ENCODE data around the gene CLECL1.
"Not testable (repeated sequence)": the region's sequence is repeated elsewhere in the genome, so short reads cannot be mapped to it uniquely, and the experiment has no call there.

Gene CLECL1

DNA sequence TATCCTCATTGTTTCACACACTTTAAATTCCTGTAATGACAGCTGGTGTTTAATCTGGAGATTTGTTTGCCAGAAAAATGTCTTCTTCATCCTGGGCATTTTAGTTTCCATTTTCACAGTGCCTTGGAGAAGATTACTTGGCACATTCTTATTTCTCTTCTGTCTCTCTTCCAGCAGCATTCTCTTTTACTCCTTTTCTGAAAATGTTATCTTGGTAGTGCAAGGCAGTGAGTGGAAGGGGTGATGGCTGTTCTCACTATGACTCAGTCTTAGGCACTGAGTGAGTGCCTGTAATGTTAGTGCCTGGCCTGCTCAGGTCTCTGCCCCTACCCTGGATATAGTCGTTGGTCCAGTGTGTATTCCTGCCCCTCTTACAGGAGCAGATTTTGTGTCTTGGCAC, 13.1 kb downstream of the CLECL1 start:
- no peak for DNase-seq

DNA sequence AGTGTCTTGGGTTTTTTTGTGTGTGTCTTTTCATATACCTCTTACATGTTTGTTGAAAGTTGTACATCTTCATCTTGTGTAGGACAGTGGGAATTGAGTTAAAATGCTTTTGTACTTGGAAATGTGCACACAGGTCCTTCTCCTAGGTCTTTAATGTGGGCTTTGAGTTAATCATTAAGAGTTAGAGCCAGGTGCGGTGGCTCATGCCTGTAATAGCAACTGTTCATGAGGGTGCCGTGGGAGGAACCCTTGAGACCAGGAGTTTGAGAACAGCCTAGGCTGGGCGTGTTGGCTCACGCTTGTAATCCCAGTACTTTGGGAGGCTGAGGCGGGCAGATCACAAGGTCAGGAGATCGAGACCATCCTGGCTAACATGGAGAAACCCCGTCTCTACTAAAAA, 13.9 kb downstream of the CLECL1 start:
- no peak for DNase-seq

DNA sequence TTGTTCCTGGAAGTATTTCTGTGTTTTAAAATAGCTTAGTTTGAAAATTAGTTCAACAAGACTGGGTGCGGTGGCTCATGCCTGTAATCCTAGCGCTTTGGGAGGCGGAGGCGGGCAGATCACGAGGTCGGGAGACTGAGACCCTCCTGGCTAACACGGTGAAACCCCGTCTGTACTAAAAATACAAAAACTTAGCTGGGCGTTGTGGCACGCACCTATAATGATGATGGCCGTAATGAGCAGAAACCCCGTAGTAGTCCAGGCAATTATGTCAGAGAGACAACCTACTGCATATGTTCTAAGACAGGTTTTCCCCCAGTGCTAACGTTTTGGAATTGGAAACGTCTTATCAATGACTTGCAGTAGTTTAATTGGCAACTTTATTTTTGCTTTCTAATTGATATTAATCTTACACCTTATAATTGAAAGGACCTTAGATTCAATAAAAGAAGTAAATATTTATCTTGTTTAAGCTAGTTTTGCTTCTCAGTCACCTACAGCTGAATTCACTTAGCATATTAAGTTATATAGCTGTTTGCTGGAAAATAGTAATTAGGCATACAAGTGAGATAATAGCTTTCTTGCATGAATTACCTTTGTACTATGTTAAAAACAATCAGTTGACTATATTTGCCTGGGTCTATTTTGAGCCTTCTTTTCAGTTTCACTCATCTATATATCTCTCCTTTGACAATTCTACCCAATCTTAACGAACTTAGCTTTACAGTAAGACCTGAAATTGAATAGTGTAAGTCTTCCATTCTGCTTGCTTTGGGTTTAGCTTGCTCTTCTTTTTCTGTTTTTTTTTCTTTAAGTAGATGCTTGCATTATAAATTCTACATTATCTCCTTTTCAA, 15.6 kb downstream of the CLECL1 start:
- DNase-seq, result no peak

DNA sequence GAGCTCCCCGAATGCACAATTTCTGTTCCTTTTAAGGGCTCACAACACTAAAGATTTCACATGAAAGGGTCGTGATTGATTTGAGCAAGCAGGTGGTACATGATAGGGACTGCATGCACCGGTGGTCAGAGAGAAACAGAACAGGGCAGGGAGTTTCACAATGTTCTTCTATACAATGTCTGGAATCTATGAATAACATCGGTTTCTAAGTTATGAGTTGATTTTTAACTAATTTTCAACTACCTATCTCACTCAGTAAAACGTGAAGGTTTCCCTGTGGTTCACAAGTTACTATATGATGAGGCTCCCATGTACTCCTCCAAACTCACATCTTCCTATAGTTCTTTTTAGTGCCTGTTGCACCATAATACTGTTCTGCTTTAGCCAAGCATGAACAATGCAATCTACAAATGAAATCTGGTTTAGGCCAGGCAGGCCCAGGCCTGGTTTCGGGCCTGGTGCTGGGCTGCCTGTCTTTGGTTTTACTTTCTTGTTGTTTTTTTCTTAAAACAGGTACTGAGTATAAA, 19.8 kb downstream of the CLECL1 start:
- not testable (repeated sequence) for DNase-seq

DNA sequence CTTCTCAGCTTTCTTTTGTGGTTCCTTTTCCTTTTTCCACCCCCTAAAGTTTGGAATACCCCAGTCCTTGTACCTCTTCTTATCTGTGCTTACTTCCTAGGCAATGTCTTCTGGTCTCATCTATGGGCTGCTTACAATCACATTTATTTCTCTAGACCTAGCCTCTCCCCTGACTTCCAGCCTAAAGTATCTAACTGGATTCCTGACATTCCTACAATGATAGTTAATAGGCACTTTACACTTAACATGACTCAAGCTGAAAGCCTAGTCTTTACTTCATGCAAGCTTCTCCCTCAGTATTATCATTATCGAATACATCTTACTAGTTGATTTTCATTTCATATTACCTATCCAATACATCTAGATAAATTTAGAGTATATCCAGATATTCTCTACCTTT, 21.2 kb downstream of the CLECL1 start:
- DNase-seq, result no peak

DNA sequence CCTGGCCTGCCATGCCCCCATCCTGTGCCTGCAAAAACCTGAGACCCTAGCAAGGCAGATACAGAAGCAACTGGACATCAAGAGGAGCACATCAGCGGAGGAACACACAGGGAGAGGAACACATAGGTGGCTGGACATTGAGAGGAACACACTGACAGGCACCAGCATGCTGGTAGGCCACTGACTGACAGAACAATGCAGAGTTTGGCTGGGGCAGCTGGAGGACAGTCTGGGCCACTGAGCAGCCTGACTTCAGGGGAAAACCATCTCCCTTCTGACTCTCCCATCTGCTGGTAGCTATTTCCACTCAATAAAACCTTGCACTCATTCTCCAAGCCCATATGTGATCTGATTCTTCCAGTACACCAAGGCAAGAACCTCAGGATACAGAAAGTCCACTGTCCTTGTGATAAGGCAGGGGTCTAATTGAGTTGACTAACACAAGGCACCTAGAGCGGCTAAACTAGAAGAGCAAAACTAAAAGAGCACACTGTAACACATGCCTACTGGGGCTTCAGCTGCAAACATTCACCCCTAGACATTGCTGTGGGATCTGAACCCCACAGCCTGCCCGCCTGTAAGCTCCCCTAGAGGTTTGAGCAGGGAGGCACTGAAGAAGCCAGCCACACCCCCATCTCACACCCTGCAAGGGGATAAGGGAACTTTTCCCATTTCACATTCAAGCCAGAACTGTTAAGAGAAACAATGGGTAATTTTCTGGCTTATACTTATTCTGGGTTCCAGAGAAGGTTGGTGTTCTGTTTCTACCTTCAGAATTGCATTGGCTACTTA, 22.1 kb downstream of the CLECL1 start:
- no peak for DNase-seq

DNA sequence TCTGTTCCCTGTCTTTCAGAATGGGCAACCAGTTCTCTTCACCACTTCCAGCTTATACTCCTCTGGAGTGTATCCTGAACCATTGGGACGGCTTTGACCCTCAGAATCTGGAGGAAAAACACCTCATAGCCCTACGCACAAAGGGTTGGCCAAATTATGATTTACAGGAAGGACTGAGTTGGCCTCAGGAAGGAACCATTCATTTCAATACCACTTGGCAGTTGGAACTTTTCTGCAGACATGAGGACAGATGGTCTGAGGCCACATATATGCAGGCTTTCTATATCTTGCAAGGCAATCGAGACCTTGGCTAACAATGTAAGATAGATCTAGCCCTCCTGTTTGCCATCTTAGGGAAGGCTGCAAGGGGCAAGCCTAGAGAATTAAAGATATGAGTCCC, 24.0 kb downstream of the CLECL1 start:
- no peak for DNase-seq

DNA sequence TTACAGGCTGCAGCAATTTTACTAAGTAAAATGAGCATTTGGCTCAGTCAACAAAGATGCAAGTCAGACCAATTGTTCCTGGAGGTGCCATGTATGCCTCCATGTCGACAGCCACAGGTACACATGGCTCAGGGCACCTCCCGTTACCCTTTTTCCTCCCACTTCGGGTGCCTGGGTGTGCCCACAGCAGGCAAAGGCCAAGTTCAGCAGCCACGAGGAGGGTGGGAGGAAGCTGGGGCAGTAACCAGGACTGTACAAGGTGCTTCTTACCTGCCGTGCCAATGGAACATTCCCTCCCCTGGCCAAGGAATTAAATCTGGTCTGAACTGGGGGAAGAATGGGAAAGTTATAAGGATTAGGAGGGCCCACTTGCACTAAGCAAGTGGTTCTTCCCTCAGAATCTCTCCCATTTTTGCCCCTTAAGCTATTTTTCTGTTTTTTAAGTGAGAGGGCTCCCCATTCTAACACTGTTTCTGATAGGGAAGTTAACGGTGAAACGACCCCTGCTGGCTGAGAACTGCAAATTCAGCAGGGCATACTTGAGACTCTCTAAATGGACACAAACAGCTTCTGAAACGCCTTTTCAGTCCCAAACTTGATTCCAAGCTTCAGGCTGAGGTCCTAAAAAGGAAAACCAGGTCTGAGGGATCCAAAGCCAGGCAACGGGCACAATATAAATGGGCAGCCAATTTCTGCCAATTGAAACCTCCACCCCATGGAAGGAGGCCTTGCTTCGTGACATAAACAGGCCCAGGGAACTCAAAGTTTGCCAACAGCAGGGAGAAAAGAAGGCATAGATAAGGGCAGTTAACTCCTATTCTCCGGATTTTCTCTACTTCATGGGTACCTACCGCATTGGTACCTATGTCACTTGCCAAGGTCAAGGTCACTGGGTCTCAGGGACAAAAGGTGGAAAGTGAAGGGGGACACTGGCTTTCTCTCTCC, 24.8 kb downstream of the CLECL1 start:
- peak in 2 of 4 experiments; percentile 17 to 34 for DNase-seq

DNA sequence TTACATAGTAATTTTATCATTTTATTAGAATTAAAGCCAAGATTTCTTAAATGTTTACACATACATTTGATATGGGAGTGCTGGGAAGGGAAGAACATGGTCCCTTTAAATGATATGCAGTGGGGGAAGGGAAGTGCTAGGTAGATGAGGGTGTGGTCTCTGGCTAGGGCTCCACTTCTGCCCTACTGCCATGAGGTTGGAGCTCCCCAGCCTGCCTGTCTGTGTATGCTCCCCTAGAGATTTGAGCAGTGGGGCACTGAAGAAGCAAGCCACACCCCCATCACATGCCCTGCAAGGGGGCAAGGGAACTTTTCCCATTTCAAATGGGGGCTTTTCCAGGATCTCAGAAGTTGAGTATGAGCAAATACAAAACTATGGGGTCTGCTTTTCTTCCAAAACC, 25.5 kb downstream of the CLECL1 start:
- DNase-seq, result no peak

DNA sequence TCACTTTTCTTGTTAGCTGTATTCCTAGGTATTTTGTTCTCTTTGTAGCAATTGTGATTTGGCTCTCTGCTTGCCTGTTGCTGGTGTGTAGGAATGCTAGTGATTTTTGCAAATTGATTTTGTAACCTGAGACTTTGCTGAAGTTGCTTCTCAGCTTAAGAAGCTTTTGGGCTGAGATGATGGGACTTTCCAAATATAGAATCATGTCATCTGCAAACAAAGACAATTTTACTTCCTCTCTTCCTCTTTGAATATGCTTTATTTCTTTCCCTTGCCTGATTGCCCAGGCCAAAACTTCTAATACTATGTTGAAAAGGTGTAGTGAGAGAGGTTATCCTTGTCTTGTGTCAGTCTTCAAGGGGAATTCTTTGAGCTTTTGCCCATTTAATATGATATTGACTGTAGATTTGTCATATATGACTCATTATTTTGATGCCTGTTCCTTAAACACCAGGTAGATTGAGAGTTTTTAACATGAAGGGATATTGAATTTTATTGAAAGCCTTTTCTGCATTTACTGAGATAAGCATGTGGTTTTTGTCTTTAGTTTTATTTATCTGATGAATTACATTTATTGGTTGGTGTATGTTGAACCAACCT, 26.7 kb downstream of the CLECL1 start:
- no peak for DNase-seq

DNA sequence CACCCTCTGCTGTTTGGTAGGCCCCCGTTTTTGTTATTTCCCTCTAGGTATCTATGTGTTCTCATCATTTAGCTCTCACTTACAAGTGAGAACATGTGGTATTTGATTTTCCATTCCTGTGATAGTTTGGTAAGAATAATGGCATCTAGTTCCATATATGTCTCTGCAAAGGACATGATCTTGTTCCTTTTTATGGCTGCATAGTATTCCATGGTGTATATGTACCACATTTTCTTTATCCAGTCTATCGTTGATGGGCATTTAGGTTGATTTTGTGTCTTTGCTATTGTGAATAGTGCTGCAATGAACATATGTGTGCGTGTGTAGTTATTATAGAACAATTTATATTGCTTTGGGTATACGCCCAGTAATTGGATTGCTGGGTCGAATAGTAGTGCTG, 28.3 kb downstream of the CLECL1 start:
- not testable (repeated sequence) for DNase-seq

DNA sequence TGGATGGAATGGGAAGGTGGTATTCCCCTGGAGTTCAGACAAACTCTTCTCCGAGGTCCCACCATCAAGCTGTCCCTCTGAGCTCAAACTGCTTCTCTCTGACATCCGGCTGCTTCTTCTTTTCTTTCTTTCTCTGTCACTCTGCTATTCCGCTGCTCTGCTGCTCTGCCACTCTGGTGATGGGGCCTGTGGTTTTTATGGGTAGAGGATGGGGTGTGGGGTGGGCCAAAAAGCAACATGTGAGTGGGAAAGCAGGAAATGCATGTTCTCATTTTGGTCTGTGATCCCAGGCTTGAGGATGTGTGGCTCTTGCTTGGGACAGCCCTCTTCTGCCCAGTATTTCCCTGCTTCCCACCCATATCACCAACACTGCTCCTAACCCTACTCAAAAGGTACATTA, 30.6 kb downstream of the CLECL1 start:
- peak in 3 of 4 experiments; percentile 5 to 15 (median 6) for DNase-seq

DNA sequence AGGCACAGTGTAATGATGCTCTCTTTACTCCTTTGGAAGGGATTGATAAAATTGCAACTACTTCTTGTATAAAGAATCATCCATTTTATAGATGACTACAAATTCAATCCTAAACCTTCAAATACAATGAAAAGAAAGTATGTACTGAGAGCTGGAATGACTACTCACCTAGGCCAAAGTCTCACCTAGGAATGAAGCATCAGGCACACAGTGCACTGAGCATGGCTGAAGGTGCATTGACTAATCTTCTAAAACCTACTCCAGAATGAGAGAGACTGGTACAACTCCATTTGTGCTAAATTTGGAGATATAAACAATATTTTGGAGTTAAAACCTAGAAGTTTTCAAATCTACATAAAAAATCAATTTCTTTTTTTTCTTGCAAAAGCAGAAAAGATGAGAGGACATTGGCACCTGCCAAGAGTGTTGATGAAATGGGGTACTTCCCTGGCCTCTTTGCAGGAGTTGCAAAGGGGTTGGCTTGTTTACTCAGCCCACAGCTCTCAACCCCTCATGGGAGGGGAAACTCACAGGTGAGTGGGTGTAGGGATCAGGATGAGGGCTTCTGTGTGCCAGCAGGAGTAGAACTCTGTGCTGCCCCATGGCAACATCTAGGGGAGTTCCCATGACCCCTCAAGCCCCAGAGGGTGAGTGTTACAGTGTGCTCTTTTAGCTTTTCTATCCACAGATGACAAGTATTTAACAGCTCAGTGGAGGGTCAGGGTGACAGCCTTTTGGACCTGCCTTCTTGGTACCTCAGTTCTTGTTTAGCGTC, 31.3 kb downstream of the CLECL1 start:
- no peak for DNase-seq

DNA sequence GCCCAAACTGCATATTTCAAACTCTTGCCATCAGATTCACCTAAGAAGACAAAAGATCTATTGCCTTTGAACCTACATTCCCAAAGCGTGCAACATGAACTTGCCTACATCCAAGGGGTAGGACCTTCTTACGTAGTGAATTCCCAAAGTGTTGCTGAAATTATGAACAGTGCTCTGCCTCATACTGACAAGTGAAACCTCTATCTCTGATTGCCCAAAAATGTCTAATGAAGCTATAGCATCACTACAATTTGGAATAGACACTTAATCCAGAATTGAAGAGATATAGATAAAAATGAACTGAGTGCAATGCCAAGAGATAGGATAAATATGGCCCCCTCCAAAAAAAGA, 32.3 kb downstream of the CLECL1 start:
- no peak for DNase-seq

DNA sequence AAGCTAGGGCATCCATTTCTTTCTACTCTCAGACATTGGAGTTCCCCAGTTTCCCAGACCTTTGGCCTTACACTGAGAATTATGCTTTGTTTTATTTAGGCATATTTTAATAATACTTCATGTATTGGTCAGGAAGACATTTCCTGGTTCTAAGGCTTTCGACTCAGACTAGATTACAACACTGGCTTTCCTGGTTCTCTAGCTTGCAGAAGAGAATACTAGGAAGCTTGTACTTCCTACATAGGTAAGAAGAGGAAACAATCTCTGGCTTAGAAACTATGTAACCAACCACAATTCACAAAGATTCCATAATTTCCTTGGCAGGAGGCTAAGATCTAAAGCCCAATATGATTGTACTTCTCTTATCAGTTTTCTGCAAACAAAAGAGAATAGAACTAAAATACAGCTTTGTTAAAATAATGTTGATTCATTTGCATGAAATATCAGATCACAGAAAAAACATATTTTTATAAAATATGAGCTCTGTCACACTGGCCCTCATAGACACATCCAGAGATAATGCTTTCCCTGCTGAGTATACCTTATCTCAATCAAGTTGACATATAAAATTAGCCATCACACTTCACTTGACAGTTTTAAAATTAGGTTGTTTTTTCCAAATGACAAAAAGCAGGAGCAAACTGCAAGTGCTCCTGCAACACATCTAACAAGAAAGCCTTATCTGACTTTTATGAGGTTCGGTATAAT, 32.8 kb downstream of the CLECL1 start:
- no peak for DNase-seq

DNA sequence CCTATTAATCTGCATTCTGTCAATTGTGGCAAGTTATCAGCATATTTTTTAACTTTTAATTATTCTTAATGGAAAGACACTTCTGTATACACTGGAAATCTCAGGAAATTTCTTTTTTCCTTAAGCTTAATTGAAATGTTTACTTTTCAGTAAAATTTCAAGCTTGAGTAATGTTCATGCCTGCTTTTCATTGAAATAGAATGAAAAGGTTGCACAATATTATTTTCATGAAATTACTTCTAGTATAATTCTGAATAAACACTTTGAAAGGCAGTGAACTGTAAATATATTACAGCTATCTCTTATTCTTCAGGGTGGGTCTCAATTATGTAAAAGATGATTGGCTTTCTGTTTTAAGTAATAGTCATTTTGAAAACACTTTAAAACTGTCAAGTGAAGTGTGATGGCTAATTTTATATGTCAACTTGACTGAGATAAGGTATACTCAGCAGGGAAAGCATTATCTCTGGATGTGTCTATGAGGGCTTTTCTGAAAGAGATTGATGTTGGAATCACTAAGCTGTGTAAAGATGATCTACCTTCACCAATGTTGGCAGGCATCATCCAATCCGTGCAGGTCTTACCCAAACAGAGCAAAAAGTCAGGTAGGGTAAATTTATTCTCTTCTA, 33.5 kb downstream of the CLECL1 start:
- no peak for DNase-seq

DNA sequence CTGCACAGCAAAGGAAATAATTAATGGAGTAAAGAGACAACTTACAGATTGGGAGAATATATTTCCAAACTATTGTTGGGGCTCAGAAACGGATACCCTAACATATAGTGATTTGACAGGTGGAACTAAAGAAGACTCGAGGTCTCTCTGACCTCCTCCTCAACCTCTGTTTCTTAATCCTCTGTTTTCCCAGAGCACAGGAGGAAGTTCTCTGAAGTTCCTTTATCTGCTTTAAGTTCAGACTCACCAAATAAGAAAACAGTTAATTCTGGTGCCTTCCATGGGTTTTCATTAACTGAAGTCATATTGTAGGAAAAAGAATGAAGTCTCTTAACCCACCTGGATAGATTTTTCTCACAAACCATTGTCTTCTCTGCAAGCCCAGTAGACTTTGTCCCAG, 34.2 kb downstream of the CLECL1 start:
- no peak for DNase-seq

DNA sequence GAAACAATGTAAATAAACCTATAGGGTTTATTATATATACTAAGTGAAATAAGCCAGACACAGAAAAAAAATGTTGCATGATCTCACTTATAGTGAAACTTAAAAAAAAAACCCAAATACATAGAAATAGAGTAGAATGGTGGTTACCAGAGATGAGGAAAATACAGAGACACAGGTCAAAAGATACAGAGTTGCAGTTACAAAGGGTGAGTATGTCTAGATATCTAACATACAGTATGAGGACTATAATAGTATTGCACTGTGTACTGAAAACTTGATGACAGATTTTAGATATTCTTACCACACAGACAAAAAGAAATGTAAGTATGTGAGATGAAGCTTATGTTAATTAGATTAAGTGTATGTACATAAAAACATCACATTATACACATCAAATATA, 35.3 kb downstream of the CLECL1 start:
- DNase-seq, result no peak

DNA sequence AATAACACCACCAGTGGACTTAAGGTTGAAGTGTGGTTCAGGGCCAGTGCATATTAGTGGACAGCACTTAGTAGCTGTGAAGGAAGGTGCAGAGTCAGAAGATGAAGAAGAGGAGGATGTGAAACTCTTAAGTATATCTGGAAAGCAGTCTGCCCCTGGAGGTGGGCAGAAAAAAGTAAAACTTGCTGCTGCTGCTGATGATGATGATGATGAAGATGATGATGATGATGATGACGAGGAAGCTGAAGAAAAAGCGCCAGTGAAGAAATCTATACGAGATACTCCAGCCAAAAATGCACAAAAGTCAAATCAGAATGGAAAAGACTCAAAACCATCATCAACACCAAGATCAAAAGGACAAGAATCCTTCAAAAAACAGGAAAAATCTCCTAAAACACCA, 37.2 kb downstream of the CLECL1 start:
- DNase-seq, result not testable (repeated sequence)

DNA sequence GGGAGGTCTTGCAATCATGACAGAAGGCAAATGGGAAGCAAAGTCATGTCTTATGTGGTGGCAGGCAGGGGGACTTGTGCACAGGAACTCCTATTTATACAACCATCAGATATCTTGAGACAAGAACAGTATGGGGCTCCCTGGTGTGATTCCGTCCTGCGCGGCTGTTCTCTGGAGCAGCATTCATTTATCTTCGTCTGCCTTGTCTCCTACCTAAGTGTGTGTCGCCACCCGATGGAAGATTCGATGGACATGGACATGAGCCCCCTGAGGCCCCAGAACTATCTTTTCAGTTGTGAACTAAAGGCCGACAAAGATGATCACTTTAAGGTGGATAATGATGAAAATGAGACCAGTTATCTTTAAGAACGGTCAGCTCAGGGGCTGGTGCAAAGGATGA, 37.7 kb downstream of the CLECL1 start:
- DNase-seq, result not testable (repeated sequence)
